Tibial nerve (tissue), 4 donors: ENCODE measurements around the gene DDX10. TPM values are rescaled to one million over a fixed set of nuclear protein-coding genes. Genes with fewer than 3 reads are reported as not detected.
A peak's percentile ranks its signal among the peaks of the same experiment; 100 is the strongest.

Experiments
- DNase-seq, 2 donors: peaks; one replicate each; pipeline ENCODE4 v3.0.0-alpha.2; 2019; ENCODE audit warnings: low spot score in 2 of 2
- H3K27ac ChIP-seq, 4 donors: fragments of 200-600 bp; sonication (generic) in 3 of 4; one replicate each; pipeline ENCODE4 v1.5.1; 2017 to 2019; ENCODE audit warnings: mild to moderate bottlenecking in 1 of 4
- H3K27me3 ChIP-seq, 2 donors: fragments of 200-600 bp; sonication (generic) in 1 of 2; one replicate each; pipeline versions ENCODE4 v1.5.1 to v1.6.0; 2017 to 2019
- H3K36me3 ChIP-seq, 3 donors: fragments of 200-600 bp; sonication (generic); one replicate each; pipeline ENCODE4 v1.5.1; 2018 to 2019
- H3K4me1 ChIP-seq, 4 donors: fragments of 200-600 bp; sonication (generic) in 3 of 4; one replicate each; pipeline ENCODE4 v1.5.1; 2017 to 2019
- H3K4me3 ChIP-seq, 4 donors: fragments of 200-600 bp; sonication (generic) in 3 of 4; one replicate each; pipeline ENCODE4 v1.5.1; 2017 to 2019; ENCODE audit warnings: mild to moderate bottlenecking in 1 of 4, moderate library complexity in 1 of 4
- H3K9me3 ChIP-seq, 4 donors: fragments of 200-600 bp; sonication (generic) in 3 of 4; one replicate each; pipeline ENCODE4 v1.5.1; 2017 to 2019
- EP300 ChIP-seq, 2 donors: sonication (generic); formaldehyde crosslinking; IDR thresholded peaks; one replicate each; pipeline ENCODE4 v1.6.1; 2017; ENCODE audit warnings: antibody characterized with exemption in 2 of 2, mild to moderate bottlenecking in 1 of 2
- POLR2A ChIP-seq, 2 donors: fragments of 450-650 bp; IDR thresholded peaks; one replicate each; pipeline ENCODE4 v1.6.1; 2017; ENCODE audit warnings: antibody characterized with exemption in 2 of 2, mild to moderate bottlenecking in 2 of 2, moderate library complexity in 2 of 2
- WGBS, 2 donors: methylation state at CpG; one replicate each; pipeline ENCODE4 v1.1.5; 2018; 5-methylcytosine and 5-hydroxymethylcytosine counted together
- total RNA-seq, 4 donors: library from RNA; depleted of rRNA; stranded (reverse); fragments of >200 nt; gene quantifications; one replicate each; pipeline ENCODE4 v1.1.0, GENCODE V29; 2016
- TF ChIP-seq, protein P1 (sequence below), 5 experiments: fragments of 200-600 bp in 3 of 5; fragments of 450-650 bp in 2 of 5; sonication (generic) in 3 of 5; IDR thresholded peaks; one replicate each; pipeline ENCODE4 v1.5.1; 2016 to 2019; ENCODE audit warnings: antibody characterized with exemption in 5 of 5, mild to moderate bottlenecking in 3 of 5, moderate library complexity in 2 of 5

DDX10 gene
- total RNA-seq, 4 donors from 2014 or later: 23.1 to 94.7 (median 31.6) TPM

DNA sequence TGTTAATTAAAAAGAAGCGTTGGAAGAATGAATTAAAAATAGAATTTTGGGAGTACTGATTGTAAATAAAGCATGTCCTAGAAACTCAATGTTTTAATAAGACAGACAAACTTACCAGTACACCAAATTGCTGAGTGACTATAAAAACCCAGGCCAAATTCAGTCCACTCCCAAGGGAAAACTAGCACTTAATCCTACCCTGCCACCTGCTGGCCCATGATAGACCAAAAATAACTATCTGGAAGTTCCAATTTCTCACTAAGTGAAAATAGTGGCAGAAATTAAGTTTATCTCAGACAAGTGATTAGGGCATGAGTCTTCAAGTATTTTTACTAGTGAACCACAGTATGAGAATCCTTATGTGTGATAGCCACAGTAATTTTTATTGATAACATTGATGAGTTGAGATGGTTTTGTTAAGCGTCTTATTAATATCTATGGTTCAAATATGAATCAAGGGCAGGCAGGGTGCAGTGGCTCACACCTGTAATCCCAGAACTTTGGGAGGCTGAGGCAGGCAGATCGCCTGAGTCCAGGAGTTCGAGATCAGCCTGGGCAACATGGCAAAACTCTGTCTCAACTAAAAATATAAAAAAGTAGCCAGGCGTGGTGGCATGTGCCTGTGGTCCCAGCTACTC lies 9.8 kb upstream of the DDX10 start:
- no peak for DNase-seq
- TF ChIP-seq EP300 (IDR thresholded peaks at IDR 0.05): no peak
- TF ChIP-seq, protein P1, sequence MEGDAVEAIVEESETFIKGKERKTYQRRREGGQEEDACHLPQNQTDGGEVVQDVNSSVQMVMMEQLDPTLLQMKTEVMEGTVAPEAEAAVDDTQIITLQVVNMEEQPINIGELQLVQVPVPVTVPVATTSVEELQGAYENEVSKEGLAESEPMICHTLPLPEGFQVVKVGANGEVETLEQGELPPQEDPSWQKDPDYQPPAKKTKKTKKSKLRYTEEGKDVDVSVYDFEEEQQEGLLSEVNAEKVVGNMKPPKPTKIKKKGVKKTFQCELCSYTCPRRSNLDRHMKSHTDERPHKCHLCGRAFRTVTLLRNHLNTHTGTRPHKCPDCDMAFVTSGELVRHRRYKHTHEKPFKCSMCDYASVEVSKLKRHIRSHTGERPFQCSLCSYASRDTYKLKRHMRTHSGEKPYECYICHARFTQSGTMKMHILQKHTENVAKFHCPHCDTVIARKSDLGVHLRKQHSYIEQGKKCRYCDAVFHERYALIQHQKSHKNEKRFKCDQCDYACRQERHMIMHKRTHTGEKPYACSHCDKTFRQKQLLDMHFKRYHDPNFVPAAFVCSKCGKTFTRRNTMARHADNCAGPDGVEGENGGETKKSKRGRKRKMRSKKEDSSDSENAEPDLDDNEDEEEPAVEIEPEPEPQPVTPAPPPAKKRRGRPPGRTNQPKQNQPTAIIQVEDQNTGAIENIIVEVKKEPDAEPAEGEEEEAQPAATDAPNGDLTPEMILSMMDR (IDR thresholded peaks at IDR 0.05): peak; percentile 29 to 56 (median 37)
- WGBS, 2 donors: 65 to 73% methylated on average over 5 of the region's 5 CpGs

DNA sequence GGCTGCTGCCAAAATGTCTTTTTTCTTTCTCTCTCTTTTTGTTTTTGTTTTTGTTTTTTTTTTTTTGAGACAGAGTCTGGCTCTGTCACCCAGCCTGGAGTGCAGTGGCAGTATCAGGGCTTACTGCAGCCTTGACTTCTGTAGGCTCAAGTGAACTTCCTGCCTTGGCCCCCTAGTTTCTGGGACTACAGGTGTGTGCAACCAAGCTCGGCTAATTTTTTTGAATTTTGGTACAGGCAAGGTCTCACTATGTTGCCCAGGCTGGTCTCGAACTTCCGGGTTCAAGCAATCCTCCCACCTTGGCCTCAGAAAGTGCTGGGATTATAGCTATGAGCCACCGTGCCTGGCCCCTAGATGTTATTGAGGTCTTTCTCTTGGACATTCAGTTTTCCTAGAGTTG lies 2.2 kb upstream of the DDX10 start:
- DNase-seq: no peak
- peaks cover 4 to 27% (median 13%) of the 10 kb centered on the region in 4 donors for H3K4me1 ChIP-seq
- WGBS, 2 donors: 93 to 96% methylated on average over 4 of the region's 4 CpGs
- no peaks in the 10 kb centered on the region for H3K36me3 ChIP-seq
- H3K27ac ChIP-seq: no peak overlapping the region
- no peaks in the 10 kb centered on the region for H3K27me3 ChIP-seq
- no peak overlapping the region for H3K4me3 ChIP-seq
- no peaks in the 10 kb centered on the region for H3K9me3 ChIP-seq
- TF ChIP-seq POLR2A (IDR thresholded peaks at IDR 0.05) (no peak), EP300 (IDR thresholded peaks at IDR 0.05) (no peak)
- TF ChIP-seq, protein P1 (IDR thresholded peaks at IDR 0.05): no peak

More for the DNA sequence above, 9.8 kb upstream of the DDX10 start:
- Histone ChIP-seq H3K36me3 (no peaks in the 10 kb centered on the region), H3K27me3 (no peaks in the 10 kb centered on the region), H3K27ac (no peak overlapping the region), H3K4me1 (no peaks in the 10 kb centered on the region), H3K4me3 (no peak overlapping the region), H3K9me3 (no peaks in the 10 kb centered on the region)

- TF ChIP-seq EP300 (IDR thresholded peaks at IDR 0.05) (no peak), POLR2A (IDR thresholded peaks at IDR 0.05) (no peak)
- TF ChIP-seq, protein P1 (IDR thresholded peaks at IDR 0.05): no peak
- H3K36me3 ChIP-seq: no peaks in the 10 kb centered on the region
- no peaks in the 10 kb centered on the region for H3K27me3 ChIP-seq
- WGBS, 2 donors: 83% methylated on average over 5 of the region's 5 CpGs
- H3K9me3 ChIP-seq: no peaks in the 10 kb centered on the region
- H3K4me3 ChIP-seq: no peak overlapping the region
- no peak overlapping the region for H3K27ac ChIP-seq
- DNase-seq: no peak
- H3K4me1 ChIP-seq: peaks cover 4 to 32% (median 13%) of the 10 kb centered on the region in 4 donors
Observed at GRCh38 chr11:108663154-108663877, 1.6 kb upstream of the DDX10 start.

DNA sequence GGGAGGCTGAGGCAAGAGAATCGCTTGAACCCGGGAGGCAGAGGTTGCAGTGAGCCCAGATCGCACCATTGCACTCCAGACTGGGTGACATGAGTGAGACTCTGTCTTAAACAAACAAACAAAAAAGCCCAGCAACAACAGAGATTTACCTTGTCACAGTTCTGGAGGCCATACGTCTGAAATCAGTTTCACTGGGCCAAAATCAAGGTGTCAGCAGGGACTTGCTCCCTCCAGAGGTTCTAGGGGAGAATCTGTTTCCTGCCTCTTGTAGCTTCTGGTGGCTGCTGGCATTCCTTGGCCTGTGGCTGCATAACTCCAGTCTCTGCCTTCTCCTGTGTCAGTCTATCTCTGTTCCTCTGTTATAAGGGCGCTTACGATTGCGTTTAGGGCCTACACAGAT lies 1.5 kb downstream of the DDX10 start:
- H3K27ac ChIP-seq: no peak overlapping the region
- TF ChIP-seq POLR2A (IDR thresholded peaks at IDR 0.05) (no peak), EP300 (IDR thresholded peaks at IDR 0.05) (no peak)
- TF ChIP-seq, protein P1 (IDR thresholded peaks at IDR 0.05): no peak
- H3K9me3 ChIP-seq: no peaks in the 10 kb centered on the region
- H3K36me3 ChIP-seq: peaks cover 0 to 7% (median 0%) of the 10 kb centered on the region in 3 donors
- DNase-seq: no peak
- H3K4me1 ChIP-seq: peaks cover 4 to 42% (median 13%) of the 10 kb centered on the region in 4 donors
- 85 to 96% methylated on average over 7 of the region's 7 CpGs for WGBS, 2 donors
- H3K27me3 ChIP-seq: no peaks in the 10 kb centered on the region
- peak overlapping the region in 1 of 4 donors; percentile 82 for H3K4me3 ChIP-seq

DNA sequence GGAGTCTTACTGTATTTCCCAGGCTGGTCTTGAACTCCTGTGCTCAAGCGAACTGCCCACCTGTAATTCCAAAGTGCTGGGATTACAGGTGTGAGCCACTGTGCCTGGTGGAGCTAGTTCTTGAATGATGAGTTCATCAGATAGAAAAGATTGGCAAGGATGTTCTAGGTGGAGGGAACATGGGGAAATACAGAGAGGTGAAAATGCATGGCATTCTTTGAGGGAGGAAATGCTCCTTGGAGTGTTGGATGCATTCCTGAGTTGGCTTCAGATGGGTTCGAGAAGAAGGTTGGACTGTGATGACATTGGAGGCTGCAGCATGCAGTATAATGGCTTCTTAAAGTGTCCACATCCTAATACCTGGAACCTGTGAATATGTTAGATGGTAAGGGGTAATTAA lies 4.4 kb downstream of the DDX10 start:
- 90 to 91% methylated on average over 2 of the region's 2 CpGs for WGBS, 2 donors
- peaks cover 0 to 13% (median 0%) of the 10 kb centered on the region in 3 donors for H3K36me3 ChIP-seq

More for the DNA sequence above, 4.4 kb downstream of the DDX10 start:
- Histone ChIP-seq H3K27me3 (no peaks in the 10 kb centered on the region), H3K9me3 (no peaks in the 10 kb centered on the region), H3K4me3 (no peak overlapping the region), H3K27ac (no peak overlapping the region), H3K4me1 (peaks cover 4 to 52% (median 16%) of the 10 kb centered on the region in 4 donors)
- DNase-seq: no peak
- TF ChIP-seq POLR2A (IDR thresholded peaks at IDR 0.05) (no peak), EP300 (IDR thresholded peaks at IDR 0.05) (no peak)
- TF ChIP-seq, protein P1 (IDR thresholded peaks at IDR 0.05): no peak
